Naive thymus-derived CD4-positive, alpha-beta T cell (primary cell): ENCODE results near the gene SRRM3. TPM values are rescaled to one million over a fixed set of nuclear protein-coding genes. Genes with fewer than 3 reads are reported as not detected.

Experiments used
- ATAC-seq: fragments of 150-1000 bp; cut with Tn5 transposase; 2 replicates; pipeline ENCODE4 v1.10.0; 2021; ENCODE audit warnings: mild to moderate bottlenecking, moderate library complexity
- CTCF ChIA-PET: fragments of 350-600 bp; sonication (Branson Sonifier 250); formaldehyde crosslinking; loops from one replicate; lab custom pipeline; 2021; ENCODE audit warnings: antibody characterized with exemption; lab: Charles Lee
- POLR2A ChIA-PET: fragments of 350-600 bp; sonication (Branson Sonifier 250); formaldehyde crosslinking; loops from one replicate; lab custom pipeline; 2021; ENCODE audit warnings: antibody characterized with exemption, inconsistent platforms; lab: Charles Lee
- DNase-seq, 9 donors: peaks; one replicate each; pipeline versions ENCODE4 v3.0.0 to v3.0.0-alpha.2; 2020 to 2022; ENCODE audit warnings: mixed read lengths in 1 of 9
- H3K27ac ChIP-seq: one replicate; pipeline ENCODE4 v1.7.0; 2013; ENCODE audit warnings: mild to moderate bottlenecking, low read depth, low read length, moderate library complexity
- H3K27me3 ChIP-seq, 2 donors: one replicate each; pipeline ENCODE4 v1.7.0; 2013; ENCODE audit warnings: low read length in 2 of 2, mild to moderate bottlenecking in 2 of 2, moderate library complexity in 2 of 2; ENCODE audit not compliant: control insufficient read depth in 2 of 2, insufficient read depth in 2 of 2
- H3K36me3 ChIP-seq, 3 experiments: 1 replicate in 2 of 3; 2 replicates in 1 of 3; pipeline ENCODE4 v1.7.0; 2013; ENCODE audit warnings: low read length in 3 of 3, mild to moderate bottlenecking in 3 of 3, moderate library complexity in 1 of 3; ENCODE audit not compliant: insufficient read depth in 3 of 3, control insufficient read depth in 2 of 3
- H3K4me1 ChIP-seq, 2 donors: one replicate each; pipeline ENCODE4 v1.7.0; 2013; ENCODE audit warnings: low read length in 2 of 2, mild to moderate bottlenecking in 2 of 2, moderate library complexity in 1 of 2; ENCODE audit not compliant: control insufficient read depth in 2 of 2, insufficient read depth in 2 of 2
- H3K4me3 ChIP-seq: 2 replicates; pipeline ENCODE4 v1.7.0; 2013; ENCODE audit warnings: mild to moderate bottlenecking, low read length
- H3K9me3 ChIP-seq, 3 experiments: 1 replicate in 2 of 3; 2 replicates in 1 of 3; pipeline ENCODE4 v1.7.0; 2013; ENCODE audit warnings: low read length in 3 of 3; ENCODE audit not compliant: control insufficient read depth in 2 of 3
- H3K27ac Mint-ChIP-seq, 9 donors: one replicate each; pipeline ENCODE4 v1.8.0; 2020 to 2022; ENCODE audit warnings: mixed read lengths in 9 of 9, mild to moderate bottlenecking in 8 of 9, moderate library complexity in 5 of 9, inconsistent platforms in 2 of 9
- H3K27me3 Mint-ChIP-seq, 5 donors: one replicate each; pipeline ENCODE4 v1.8.0; 2021 to 2022; ENCODE audit warnings: mixed read lengths in 5 of 5, mild to moderate bottlenecking in 1 of 5
- H3K36me3 Mint-ChIP-seq, 5 donors: one replicate each; pipeline ENCODE4 v1.8.0; 2020 to 2022; ENCODE audit warnings: mixed read lengths in 5 of 5, mild to moderate bottlenecking in 3 of 5, inconsistent platforms in 1 of 5
- H3K4me1 Mint-ChIP-seq, 7 donors: one replicate each; pipeline ENCODE4 v1.8.0; 2020 to 2022; ENCODE audit warnings: mixed read lengths in 7 of 7, mild to moderate bottlenecking in 3 of 7, inconsistent platforms in 1 of 7
- H3K4me3 Mint-ChIP-seq, 10 donors: one replicate each; pipeline ENCODE4 v1.8.0; 2020 to 2022; ENCODE audit warnings: mild to moderate bottlenecking in 10 of 10, mixed read lengths in 10 of 10, moderate library complexity in 6 of 10, inconsistent platforms in 2 of 10
- H3K9me3 Mint-ChIP-seq, 11 donors: one replicate each; pipeline ENCODE4 v1.8.0; 2020 to 2022; ENCODE audit warnings: mixed read lengths in 11 of 11, mild to moderate bottlenecking in 4 of 11, inconsistent platforms in 1 of 11, moderate library complexity in 1 of 11
- intact Hi-C, 2 donors: fragments of 100-400 bp; cut with micrococcal nuclease; formaldehyde crosslinking; loops; one replicate each; pipeline ENCODE4 v1.15.1; 2023
- polyA plus RNA-seq, 2 donors: library from polyadenylated mRNA; unstranded; fragments of 300-500 nt; fragmentation: Illumina TruSeq; gene quantifications; one replicate each; pipeline ENCODE4 v1.2.3, GENCODE V29; 2021
- total RNA-seq, 6 experiments: library from RNA in 5 of 6; stranded (reverse) in 5 of 6; gene quantifications; 1 replicate in 5 of 6; 2 replicates in 1 of 6; pipeline ENCODE4 v1.2.3 and lab custom pipeline; 2021 to 2026

SRRM3 gene
- total and polyA plus RNA-seq, 7 experiments from 2014 or later, result not detected

DNA sequence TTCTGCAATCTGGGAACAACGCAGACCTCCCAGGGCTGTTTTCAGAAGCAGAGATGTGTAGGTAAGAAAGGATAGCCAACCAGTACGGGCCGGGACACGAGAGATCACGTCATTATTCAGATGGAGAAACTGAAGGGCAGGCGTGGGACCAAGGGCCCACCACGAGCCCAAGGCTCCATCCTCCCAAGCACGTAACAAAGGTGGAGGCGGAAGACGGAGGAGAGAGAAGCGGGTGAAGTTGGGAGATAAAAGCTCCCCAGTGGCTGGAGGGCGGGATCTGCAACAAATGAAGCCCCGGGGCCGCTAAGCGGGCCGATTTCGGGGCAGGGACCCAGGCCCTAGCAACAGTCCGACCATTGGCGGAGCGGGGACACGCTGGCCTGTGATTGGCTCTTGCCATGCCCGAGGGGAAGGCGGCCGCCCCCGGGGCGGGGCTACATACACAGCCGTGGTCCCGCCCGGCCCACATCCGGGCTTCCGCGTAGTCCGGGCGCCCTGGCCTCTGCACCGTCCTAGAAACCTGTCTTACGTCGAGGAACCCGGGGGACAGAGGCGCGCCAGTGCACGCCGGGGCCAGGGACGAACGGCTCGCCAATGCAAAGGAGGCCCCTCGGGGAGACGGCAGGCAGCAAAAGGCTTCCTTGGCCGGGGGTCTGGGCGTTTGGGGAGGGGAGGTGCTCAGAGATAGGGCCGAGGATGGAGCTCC lies 116.2 kb downstream of the SRRM3 start:
- Histone ChIP-seq H3K36me3 (peaks cover 0 to 6% (median 0%) of the 10 kb centered on the region in 3 experiments), H3K27ac (peak overlapping the region; percentile 88), H3K4me3 (peak overlapping the region; percentile 94), H3K4me1 (peaks cover 12 to 17% of the 10 kb centered on the region in 2 donors), H3K27me3 (no peaks in the 10 kb centered on the region), H3K9me3 (no peaks in the 10 kb centered on the region)
- POLR2A ChIA-PET, result interaction anchor here (0.7 to 5.4 kb wide), 17 partner anchors 10 to 163 kb away, joined by 3 to 57 read pairs (median 4); partner anchors contain the start of genes HSPB1 and YWHAG
- Mint-ChIP-seq H3K4me1 (peaks cover 13 to 35% (median 29%) of the 10 kb centered on the region in 7 donors), H3K36me3 (peaks cover 0 to 2% (median 0%) of the 10 kb centered on the region in 5 donors), H3K27me3 (no peaks in the 10 kb centered on the region), H3K9me3 (peaks cover 0 to 2% (median 0%) of the 10 kb centered on the region in 11 donors), H3K4me3 (peak overlapping the region; percentile 84 to 98 (median 94)), H3K27ac (peak overlapping the region; percentile 76 to 99 (median 94))
- intact Hi-C loops, result loop anchor here (1.0 to 10.0 kb wide), 10 partner anchors 15 to 1379 kb away; partner anchors contain the start of genes POR (in 2 of the 2), RHBDD2 (in 1 of the 2), RSBN1L (in 1 of the 2) and YWHAG (in 1 of the 2)
- DNase-seq (peak; percentile 87 to 94 (median 92)), ATAC-seq (peak; percentile 95)
- CTCF ChIA-PET, result interaction anchor here (0.6 to 8.0 kb wide), 8 partner anchors 10 to 1165 kb away, joined by 3 to 79 read pairs (median 4); partner anchors contain the start of gene YWHAG

GRCh38 chr7:76318488-76319353 lies 117.0 kb downstream of the SRRM3 start:
- no peaks in the 10 kb centered on the region for H3K27me3 ChIP-seq
- H3K27ac Mint-ChIP-seq, result peak overlapping the region; percentile 76 to 99 (median 94)
- H3K4me3 ChIP-seq, result peak overlapping the region; percentile 94
- peaks cover 0 to 2% (median 0%) of the 10 kb centered on the region in 5 donors for H3K36me3 Mint-ChIP-seq
- peaks cover 13 to 34% (median 29%) of the 10 kb centered on the region in 7 donors for H3K4me1 Mint-ChIP-seq
- intact Hi-C loops, result loop anchor here (1.0 to 10.0 kb wide), 10 partner anchors 15 to 1379 kb away; partner anchors contain the start of genes POR (in 2 of the 2), RHBDD2 (in 1 of the 2), RSBN1L (in 1 of the 2) and YWHAG (in 1 of the 2)
- H3K36me3 ChIP-seq, result peaks cover 0 to 6% (median 0%) of the 10 kb centered on the region in 3 experiments
- no peaks in the 10 kb centered on the region for H3K27me3 Mint-ChIP-seq
- DNase-seq (peak in 8 of 9 donors; percentile 33 to 69 (median 56)), ATAC-seq (peak; percentile 54)
- peaks cover 0 to 2% (median 0%) of the 10 kb centered on the region in 11 donors for H3K9me3 Mint-ChIP-seq
- ChIA-PET CTCF (interaction anchor here (0.5 to 8.0 kb wide), 11 partner anchors 11 to 1165 kb away, joined by 3 to 79 read pairs (median 4); partner anchors contain the start of gene YWHAG), POLR2A (interaction anchor here (0.8 to 5.4 kb wide), 14 partner anchors 9 to 164 kb away, joined by 3 to 57 read pairs (median 4); partner anchors contain the start of genes HSPB1 and YWHAG)
- no peaks in the 10 kb centered on the region for H3K9me3 ChIP-seq
- peak overlapping the region; percentile 84 to 98 (median 94) for H3K4me3 Mint-ChIP-seq
- peaks cover 12 to 17% of the 10 kb centered on the region in 2 donors for H3K4me1 ChIP-seq
- peak overlapping the region; percentile 88 for H3K27ac ChIP-seq

DNA sequence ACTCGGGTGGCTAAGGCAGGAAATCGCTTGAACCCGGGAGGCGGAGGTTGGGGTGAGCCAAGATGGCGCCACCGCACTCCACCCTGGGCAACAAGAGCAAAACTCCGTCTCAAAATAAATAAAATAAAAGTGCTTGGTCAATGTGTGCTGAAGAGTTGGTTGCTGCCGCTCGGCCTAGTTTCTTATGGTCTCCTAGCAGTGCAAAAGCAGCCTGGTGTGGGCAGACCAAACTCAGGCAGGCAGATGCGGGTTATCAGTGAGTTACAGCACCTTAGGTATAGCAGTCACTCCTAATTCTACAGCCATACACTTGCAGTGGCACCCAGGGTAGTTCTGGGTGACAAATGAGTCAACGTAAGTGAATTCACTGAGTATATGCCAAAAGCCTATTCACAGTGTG lies 123.4 kb downstream of the SRRM3 start:
- ATAC-seq, result no peak
- Histone ChIP-seq H3K27ac (no peak overlapping the region), H3K27me3 (no peaks in the 10 kb centered on the region), H3K4me3 (no peak overlapping the region), H3K9me3 (no peaks in the 10 kb centered on the region), H3K36me3 (peaks cover 5 to 25% (median 6%) of the 10 kb centered on the region in 3 experiments), H3K4me1 (no peaks in the 10 kb centered on the region)
- peaks cover 12 to 36% (median 27%) of the 10 kb centered on the region in 7 donors for H3K4me1 Mint-ChIP-seq
- intact Hi-C loops, result no loop called here
- POLR2A ChIA-PET, result interaction anchor here (1.1 to 1.4 kb wide), 2 partner anchors 23 to 33 kb away, joined by 3 read pairs; partner anchors contain the start of gene HSPB1
- peak overlapping the region in 1 of 9 donors; percentile 38 for H3K27ac Mint-ChIP-seq
- no peak for DNase-seq
- CTCF ChIA-PET, result interaction anchor here (1.2 kb wide), 1 partner anchor 34 kb away, joined by 3 read pairs; no protein-coding TSS in a partner anchor
- peaks cover 9 to 25% (median 17%) of the 10 kb centered on the region in 5 donors for H3K36me3 Mint-ChIP-seq
- no peaks in the 10 kb centered on the region for H3K27me3 Mint-ChIP-seq
- peaks cover 0 to 1% (median 0%) of the 10 kb centered on the region in 11 donors for H3K9me3 Mint-ChIP-seq
- no peak overlapping the region for H3K4me3 Mint-ChIP-seq

DNA sequence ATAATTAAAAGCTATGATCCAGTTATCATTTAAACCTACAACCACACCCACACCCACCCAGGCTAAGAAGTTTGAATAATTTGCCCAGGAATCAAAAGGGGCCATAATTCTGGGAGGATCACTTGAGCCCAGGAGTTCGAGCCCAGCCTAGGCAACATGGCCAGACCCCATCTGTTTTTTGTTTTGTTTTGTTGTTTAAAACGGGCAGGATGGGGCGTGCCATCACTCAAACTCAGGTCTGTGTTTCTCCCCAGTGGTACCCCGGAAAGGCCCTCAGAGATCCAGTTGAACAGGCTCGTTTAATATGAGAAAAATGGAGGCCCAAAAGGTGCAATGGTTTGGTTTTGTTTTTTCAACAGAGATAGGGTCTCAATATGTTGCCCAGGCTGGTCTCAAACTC lies 124.1 kb downstream of the SRRM3 start:
- H3K36me3 Mint-ChIP-seq, result peaks cover 9 to 25% (median 19%) of the 10 kb centered on the region in 5 donors
- H3K4me3 ChIP-seq, result no peak overlapping the region
- no peak for ATAC-seq
- no peaks in the 10 kb centered on the region for H3K27me3 Mint-ChIP-seq
- no peak overlapping the region for H3K27ac ChIP-seq
- no peaks in the 10 kb centered on the region for H3K9me3 ChIP-seq
- CTCF ChIA-PET, result no interaction called here
- no peak overlapping the region for H3K27ac Mint-ChIP-seq
- no peaks in the 10 kb centered on the region for H3K27me3 ChIP-seq
- peaks cover 17 to 43% (median 33%) of the 10 kb centered on the region in 7 donors for H3K4me1 Mint-ChIP-seq
- intact Hi-C loops, result no loop called here
- H3K4me1 ChIP-seq, result no peaks in the 10 kb centered on the region
- H3K4me3 Mint-ChIP-seq, result no peak overlapping the region
- no peak for DNase-seq
- POLR2A ChIA-PET, result interaction anchor here (1.4 kb wide), 1 partner anchor 32 kb away, joined by 3 read pairs; no protein-coding TSS in a partner anchor
- H3K36me3 ChIP-seq, result peaks cover 6 to 26% (median 8%) of the 10 kb centered on the region in 3 experiments
- peaks cover 0 to 1% (median 0%) of the 10 kb centered on the region in 11 donors for H3K9me3 Mint-ChIP-seq

DNA sequence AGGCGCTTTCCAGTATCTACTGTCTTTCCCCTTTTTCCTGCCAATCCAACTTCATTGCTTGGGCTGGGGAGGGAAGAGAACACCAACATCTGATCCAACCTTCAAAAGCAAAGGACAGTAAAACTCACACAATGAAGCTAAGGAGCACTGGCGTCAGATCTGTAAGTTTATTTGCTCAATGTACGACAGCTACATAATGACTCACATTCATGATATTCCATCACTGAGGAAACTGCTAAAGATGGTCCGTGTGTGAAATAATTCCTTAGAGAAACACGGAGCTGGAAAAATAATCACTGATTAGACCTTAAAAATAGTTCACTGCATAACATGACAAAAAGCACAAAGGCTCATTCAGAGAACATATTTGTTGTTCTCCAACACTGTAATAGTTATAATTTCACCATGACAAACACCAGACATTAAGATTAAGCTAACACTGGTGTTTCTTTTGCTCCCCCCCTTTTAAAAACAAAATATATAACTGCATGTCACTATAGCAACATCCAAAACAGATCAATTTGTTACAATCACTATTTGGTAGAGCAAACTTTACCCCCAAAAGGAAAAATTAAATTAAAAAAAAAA lies 125.0 kb downstream of the SRRM3 start:
- H3K4me3 ChIP-seq, result no peak overlapping the region
- CTCF ChIA-PET, result interaction anchor here (0.7 kb wide), 1 partner anchor 31 kb away, joined by 4 read pairs; no protein-coding TSS in a partner anchor
- no peaks in the 10 kb centered on the region for H3K9me3 ChIP-seq
- peaks cover 9 to 25% (median 19%) of the 10 kb centered on the region in 5 donors for H3K36me3 Mint-ChIP-seq
- POLR2A ChIA-PET, result interaction anchor here (1.2 to 2.7 kb wide), 2 partner anchors 8 to 9 kb away, joined by 3 to 15 read pairs; no protein-coding TSS in a partner anchor
- no peak overlapping the region for H3K4me3 Mint-ChIP-seq
- H3K27ac ChIP-seq, result no peak overlapping the region
- no peaks in the 10 kb centered on the region for H3K4me1 ChIP-seq
- intact Hi-C loops, result no loop called here
- DNase-seq (no peak), ATAC-seq (no peak)
- H3K27me3 Mint-ChIP-seq, result no peaks in the 10 kb centered on the region
- H3K27me3 ChIP-seq, result no peaks in the 10 kb centered on the region
- peak overlapping the region in 4 of 9 donors; percentile 6 to 49 (median 9) for H3K27ac Mint-ChIP-seq
- H3K36me3 ChIP-seq, result peaks cover 6 to 26% (median 8%) of the 10 kb centered on the region in 3 experiments
- H3K9me3 Mint-ChIP-seq, result peaks cover 0 to 3% (median 0%) of the 10 kb centered on the region in 11 donors
- peaks cover 17 to 45% (median 38%) of the 10 kb centered on the region in 7 donors for H3K4me1 Mint-ChIP-seq
